ENCODE measurements around the gene BCL7B. TPM values are rescaled to one million over a fixed set of nuclear protein-coding genes. Genes with fewer than 3 reads are reported as not detected.
A peak's percentile ranks its signal among the peaks of the same experiment; 100 is the strongest.

BCL7B gene
- total and polyA plus RNA-seq, 2 of the 13 experiments (the other 11 are each of a cell fraction or from before 2014, with no cell fraction given) = 24.3 to 38.2 TPM

- TF ChIP-seq CEBPZ (IDR thresholded peaks at IDR 0.05; ENCODE audit: low read length) (no peak), ZNF709 (CRISPR knock-in tag; IDR thresholded peaks at IDR 0.05) (no peak), ELF4 (CRISPR knock-in tag; IDR thresholded peaks at IDR 0.05; ENCODE audit: borderline replicate concordance) (no peak), ZBTB26 (CRISPR knock-in tag; IDR thresholded peaks at IDR 0.05; ENCODE audit: borderline replicate concordance) (peak; percentile 66; the same call in 1 of the 2 replicates), FOXP4 (CRISPR knock-in tag; IDR thresholded peaks at IDR 0.05) (no peak), CAMTA2 (CRISPR knock-in tag; IDR thresholded peaks at IDR 0.05; ENCODE audit: borderline replicate concordance) (peak; percentile 44; the same call in 1 of the 2 replicates), ZNF446 (CRISPR knock-in tag; IDR thresholded peaks at IDR 0.05) (no peak), ZNF513 (CRISPR knock-in tag; conservative IDR thresholded peaks at IDR 0.05) (no peak), HOXD1 (CRISPR knock-in tag; IDR thresholded peaks at IDR 0.05) (no peak), MBNL3 (CRISPR knock-in tag; conservative IDR thresholded peaks at IDR 0.05) (no peak), TFAP4 (IDR thresholded peaks at IDR 0.05; ENCODE audit: borderline replicate concordance, low read depth) (no peak), RCOR2 (CRISPR knock-in tag; IDR thresholded peaks at IDR 0.05) (no peak), ZNF841 (CRISPR knock-in tag; IDR thresholded peaks at IDR 0.05; ENCODE audit: borderline replicate concordance) (0 out of 2 replicates have a peak, but pooled peaks have one; percentile 35), U2AF2 (IDR thresholded peaks at IDR 0.05; ENCODE audit: low read depth, low read length) (no peak), NFE2 (CRISPR knock-in tag; IDR thresholded peaks at IDR 0.05) (no peak)
These were observed 21.0 kb upstream of the BCL7B start, which contains the start of gene TBL2 (continued) for GRCh38 chr7:73578342-73579128.
